22Rv1 (cell line): Measurements from ENCODE around the gene C4orf51.

Experiments used
- CTCF ChIP-seq: fragments of 450-650 bp; IDR thresholded peaks from 2 replicates; pipeline ENCODE4 v1.5.1; 2017; ENCODE audit warnings: mild to moderate bottlenecking
- ZFX ChIP-seq: fragments of 450-650 bp; IDR thresholded peaks from 2 replicates; pipeline ENCODE4 v1.6.1; 2017; ENCODE audit warnings: antibody characterized with exemption, borderline replicate concordance

- TF ChIP-seq CTCF (no peak), ZFX (no peak)
Observed at GRCh38 chr4:145643295-145643694, 36.7 kb upstream of the C4orf51 start.
